Smooth muscle cell of the brain vasculature (primary cell): ENCODE results near the gene PTPMT1.
A peak's percentile ranks its signal among the peaks of the same experiment; 100 is the strongest.
"Not testable (repeated sequence)": the region's sequence is repeated elsewhere in the genome, so short reads cannot be mapped to it uniquely, and the experiment has no call there.

Source experiments
- DNase-seq: peaks from one replicate; pipeline ENCODE4 v3.0.0-alpha.2; 2012; ENCODE audit warnings: low read depth, low spot score

Gene PTPMT1, protein sequence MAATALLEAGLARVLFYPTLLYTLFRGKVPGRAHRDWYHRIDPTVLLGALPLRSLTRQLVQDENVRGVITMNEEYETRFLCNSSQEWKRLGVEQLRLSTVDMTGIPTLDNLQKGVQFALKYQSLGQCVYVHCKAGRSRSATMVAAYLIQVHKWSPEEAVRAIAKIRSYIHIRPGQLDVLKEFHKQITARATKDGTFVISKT

DNA sequence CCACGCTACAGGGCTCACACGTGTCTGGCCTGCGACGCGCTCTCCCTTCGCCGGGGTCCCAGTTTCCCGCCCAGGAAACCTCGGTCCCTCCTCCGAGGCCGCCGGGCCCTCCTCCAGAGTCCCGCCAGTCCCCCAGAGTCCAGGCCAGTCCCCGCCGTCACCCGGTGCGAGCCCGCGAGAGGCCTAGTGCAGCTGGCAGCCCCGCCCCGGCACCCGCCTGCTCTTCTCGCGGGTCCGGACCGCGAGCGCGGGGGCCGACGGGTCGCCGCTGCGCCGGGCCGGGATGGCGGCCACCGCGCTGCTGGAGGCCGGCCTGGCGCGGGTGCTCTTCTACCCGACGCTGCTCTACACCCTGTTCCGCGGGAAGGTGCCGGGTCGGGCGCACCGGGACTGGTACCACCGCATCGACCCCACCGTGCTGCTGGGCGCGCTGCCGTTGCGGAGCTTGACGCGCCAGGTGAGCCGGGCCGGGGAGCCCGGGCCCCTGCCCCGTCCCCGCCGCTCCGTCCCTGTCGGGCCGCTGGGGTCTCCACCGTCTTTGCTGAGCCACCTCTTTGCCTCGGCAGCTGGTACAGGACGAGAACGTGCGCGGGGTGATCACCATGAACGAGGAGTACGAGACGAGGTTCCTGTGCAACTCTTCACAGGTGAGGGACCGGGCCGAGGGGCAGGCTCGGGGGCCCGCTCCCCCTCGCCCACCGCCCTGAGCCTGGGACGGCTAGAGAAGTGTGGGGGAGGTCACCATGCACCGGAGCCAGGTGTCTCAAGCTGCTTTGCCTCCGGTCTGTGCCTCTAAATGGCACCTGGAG is at the start of gene PTPMT1:
Gene PTPMT1, plus strand, starts transcription at position 260 of the 809 bp plus-strand sequence. Its CDS starts 24 bp downstream, at position 284.
- no peak for DNase-seq

DNA sequence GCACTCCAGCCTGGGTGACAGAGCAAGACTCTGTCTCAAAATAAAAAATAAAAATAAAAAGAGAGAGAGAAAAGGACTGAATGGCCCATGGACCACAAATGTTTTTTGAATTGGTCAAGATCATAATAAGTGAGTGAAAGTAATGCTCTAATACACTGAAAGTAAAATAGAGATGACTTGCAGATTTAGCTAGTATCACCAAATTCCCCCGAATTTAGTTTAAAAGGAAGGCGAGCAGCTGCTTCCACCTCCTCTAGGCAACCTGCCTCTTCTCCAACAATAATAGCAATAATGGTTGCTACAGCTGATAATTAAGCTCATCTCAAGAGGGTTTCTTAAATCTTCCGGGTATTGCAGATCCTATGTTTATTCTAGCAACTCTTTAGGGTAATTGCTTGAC is 49.2 kb upstream of the PTPMT1 start:
- no peak for DNase-seq

DNA sequence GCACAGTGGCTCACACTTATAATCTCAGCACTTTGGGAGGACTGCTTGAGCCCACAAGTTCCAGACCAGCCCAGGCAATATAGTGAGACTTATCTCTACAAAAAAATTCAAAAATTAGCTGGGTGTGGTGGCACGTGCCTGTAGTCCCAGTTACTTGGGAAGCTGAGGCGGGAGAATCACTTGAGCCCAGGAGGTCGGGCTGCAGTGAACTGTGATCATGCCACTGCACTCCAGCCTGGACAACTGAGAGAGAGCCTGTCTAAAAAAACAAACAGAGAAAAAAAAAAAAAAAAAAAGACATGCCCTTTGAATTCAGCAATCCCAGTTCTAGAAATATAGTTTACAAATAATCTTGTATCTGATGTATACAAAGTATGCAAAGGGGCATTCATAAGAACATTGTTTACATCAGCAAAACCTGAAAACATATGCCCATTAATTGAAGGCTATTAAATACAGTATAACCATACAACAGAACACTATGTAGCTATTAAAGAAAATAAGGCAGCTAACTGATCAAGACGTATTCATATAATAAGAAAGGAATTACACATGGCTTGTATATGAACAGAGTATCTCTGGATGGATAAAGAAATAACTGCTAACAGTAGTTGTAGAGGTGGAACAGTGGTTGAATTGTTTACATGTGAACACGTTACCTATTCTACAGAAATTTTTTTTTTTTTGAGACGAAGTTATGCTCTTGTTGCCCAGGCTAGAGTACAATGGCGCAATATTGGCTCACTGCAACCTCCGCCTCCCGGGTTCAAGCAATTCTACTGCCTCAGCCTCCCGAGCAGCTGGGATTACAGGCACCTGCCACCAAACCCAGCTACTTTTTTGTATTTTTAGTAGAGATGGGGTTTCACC is 48.2 kb upstream of the PTPMT1 start:
- DNase-seq = no peak

DNA sequence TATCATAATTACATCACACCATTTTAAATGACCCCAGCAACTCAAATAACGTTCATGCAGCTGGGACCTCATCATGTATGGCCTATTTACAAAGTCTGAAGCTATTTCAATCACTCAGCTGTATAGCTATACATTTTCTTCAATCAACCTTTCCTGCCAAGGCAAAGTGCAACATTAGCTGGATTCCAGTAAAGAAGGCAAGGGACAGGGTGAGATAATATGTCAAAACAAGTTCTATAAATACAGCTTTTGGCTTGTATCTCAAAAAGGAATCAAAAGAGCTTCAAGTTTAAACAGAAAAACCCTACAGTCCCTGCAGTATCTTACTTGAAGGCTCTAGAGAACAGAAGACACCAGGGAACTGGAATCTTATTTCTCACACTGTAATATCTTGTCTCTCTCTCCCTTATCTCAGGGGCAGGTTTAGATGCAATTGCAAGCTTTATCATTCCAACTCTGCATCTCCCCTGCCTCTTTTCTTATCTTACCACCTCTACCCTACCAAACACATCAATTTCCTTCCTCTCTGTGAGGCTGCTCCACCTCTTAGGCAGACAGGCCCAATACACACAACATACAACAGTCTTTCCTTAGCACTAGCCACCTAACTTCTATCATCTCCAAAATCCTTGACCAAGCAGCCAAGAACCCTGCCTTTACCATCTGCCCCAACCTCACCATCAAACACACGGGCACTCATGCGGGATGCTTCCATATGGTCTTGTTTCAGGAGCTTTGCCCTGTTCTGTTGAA is 47.0 kb upstream of the PTPMT1 start:
- no peak for DNase-seq

DNA sequence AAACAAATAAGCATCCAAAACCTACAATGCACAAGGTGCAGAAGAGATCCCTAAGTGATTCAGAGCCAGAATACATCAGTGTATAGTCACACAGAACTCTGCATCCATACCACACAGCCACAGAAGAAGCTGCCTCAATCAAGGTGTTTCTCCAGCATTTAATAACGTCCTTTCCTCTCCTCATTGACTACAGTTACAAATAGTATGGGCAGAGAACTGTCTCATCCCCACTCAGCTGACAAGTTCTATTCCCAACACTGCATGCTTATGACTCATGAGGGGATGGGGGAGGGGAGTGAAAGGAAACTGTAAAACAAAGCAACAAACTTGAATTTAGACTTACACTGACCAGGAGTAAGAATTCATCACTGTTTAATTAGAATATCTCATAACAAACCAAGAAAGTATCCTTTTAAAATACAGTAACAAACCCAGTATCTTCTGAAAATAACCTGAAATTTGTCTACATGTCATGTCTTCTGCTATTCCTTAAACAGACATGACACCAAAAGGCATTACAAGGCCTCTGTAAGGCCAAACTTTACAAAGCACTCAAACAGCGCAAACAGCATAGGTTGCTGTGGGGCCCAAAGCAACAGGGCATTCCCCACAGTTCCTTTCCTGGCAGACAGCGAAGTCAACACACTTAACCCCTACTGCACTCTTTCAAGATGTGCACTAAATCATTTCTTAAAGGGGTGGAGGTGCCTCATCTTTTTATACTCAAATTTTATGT is 41.7 kb upstream of the PTPMT1 start:
- DNase-seq = peak; percentile 70

DNA sequence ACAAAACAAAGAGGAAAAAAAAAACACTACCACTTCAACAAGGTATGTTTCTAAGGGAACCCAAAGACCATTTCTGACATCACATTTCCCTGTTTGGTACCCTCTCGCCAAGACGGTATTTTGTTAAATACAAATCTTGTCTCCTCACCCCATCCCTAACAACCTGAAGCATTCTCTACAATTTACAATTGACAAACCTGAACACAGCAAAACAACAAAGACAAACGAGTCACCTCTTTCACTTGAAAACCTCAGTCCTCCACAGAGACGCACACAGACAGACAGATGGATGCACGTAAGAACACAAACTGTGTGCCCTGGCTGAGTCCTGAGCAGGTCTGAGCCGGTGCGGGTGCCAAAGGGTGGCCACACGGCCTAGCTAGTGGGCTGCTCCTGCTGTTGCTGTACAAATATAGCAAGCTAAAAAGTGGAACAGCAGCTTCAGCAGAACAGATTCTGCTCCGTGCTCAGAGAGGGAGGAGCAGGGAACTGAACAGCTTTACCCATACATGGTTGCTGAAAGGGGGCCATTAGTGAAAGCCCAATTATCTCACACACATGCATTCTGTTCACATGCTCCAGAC is 41.0 kb upstream of the PTPMT1 start:
- no peak for DNase-seq

DNA sequence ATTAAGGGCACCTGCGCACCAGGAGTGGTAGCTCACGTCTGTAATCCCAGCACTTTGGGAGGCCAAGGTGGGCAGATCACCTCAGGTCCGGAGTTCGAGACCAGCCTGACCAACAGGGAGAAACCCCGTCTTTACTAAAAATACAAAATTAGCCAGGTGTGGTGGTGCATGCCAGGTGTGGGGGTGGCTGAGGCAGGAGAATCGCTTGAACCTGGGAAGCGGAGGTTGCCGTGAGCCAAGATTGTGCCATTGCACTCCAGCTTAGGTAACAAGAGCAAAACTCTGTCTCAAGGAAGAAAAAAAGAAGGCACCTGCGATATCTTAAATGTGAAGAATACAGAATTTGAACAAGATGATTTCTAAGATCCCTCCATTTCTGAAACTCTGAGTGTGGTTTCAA is 39.4 kb upstream of the PTPMT1 start:
- DNase-seq = not testable (repeated sequence)

DNA sequence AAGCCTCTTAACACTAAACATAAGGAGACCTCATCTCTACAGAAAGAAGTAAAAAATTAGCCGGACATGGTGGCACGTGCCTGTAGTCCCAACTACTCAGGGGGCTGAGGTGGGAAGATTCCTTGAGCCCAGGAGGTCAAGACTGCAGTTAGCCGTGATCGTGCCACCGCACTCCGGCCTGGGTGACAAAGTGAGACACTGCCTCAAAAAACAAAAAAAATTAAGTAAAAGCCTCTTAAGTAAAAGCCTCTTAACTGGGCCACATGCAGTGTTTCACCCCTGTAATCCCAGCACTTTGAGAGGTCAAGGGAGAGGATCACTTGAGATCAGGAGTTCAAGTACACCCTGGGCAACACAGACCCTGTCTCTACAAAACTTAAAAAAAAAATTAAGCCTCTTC is 38.2 kb upstream of the PTPMT1 start:
- DNase-seq = no peak

DNA sequence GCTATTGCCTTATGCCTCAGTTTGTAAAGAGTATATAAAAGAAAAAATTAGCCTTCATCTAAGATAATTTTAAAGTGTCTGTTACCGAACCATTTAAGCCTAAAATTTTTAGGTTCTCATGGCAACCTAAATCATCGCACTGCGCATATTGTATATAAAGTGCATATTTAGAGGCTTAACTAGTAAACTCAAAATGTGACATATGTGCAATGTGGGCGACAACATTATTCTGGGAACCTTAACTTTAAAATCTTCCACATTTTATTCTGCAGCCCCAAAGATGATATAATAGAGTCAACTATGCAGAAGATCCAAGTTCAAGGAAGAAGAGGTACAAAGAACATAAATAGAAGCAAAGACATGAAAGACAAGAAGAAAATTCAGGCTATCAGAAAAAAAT is 35.4 kb upstream of the PTPMT1 start:
- no peak for DNase-seq

DNA sequence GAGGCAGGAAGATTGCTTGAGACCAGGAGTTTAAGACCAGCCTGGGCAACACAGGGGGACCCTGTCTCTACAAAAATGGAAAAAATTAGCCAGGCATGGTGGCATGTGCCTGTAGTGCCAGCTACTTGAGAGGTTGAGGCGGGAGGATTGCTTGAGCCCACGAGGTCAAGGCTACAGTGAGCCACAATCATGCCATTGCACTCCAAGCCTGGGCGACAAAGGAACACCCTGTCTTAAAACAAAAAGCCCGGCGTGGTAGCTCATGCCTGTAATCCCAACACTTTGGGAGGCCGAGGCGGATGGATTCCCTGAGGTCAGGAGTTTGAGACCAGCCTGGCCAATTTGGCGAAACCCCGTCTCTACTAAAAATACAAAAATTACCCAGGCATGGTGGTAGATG is 34.7 kb upstream of the PTPMT1 start:
- DNase-seq = not testable (repeated sequence)

DNA sequence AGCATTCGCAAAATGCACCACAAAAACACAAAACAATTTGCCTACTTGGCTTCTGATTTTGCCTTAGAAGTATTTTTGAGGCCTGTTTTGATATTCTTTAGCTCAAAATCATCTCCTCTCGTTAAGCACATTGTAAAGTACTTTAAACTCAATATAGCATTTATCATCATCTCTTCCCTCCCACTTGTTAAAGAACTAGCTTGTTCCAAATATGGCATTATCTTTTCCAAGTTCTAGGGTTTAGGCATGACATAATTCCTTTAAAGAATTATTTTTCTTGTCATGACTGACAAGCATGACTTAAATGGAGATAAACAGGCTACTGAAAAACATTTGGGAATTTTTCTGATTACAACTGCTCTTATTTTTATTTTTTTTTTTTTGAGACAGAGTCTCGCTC is 33.7 kb upstream of the PTPMT1 start:
- no peak for DNase-seq

DNA sequence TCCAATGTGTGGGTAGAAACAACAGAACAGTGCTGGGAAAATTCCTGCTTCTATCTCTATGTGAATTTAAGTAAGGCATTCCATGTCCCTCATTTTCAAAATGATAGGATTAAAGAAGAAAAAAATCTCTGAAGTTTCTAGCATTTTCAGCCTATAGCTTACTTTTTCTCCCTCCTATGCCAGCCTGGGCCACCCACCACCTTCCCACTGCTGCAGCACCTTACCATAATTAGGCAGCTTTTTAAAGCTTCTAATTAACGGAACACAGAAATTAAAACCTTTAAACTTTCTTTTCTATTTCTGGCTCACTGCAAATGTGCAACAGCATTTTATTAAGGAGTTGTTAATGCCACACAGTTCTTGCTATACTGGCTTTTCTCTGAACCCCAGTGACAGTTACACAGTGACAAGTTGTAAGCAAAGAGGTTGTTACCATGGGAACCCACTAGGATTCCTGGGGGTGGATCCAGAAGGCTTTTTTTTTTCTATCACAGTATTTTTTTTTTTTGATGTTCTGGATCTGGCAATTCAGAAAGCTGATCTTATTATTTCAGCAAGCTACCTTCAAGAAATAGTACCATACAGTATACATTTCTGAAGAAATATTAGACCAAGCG is 32.7 kb upstream of the PTPMT1 start:
- DNase-seq = no peak

DNA sequence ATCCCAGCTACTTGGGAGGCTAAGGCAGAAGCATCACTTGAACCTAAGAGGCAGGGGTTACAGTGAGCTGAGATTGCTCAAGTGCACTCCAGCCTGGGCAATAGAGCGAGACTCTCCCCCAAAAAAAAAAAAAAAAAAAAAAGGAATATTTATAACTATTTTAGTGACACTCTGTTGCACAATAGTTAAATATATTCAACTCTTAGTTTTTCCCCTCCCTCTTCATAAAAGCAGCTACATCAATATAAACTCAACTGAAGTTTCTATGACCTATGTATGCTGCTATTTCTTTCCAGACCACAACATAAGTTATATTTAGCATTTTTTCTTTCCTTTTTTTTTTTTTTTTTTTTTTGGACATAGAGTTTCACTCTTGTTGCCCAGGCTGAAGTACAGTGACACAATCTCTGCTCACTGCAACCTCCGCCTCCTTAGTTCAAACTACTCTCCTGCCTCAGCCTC is 31.7 kb upstream of the PTPMT1 start:
- no peak for DNase-seq

DNA sequence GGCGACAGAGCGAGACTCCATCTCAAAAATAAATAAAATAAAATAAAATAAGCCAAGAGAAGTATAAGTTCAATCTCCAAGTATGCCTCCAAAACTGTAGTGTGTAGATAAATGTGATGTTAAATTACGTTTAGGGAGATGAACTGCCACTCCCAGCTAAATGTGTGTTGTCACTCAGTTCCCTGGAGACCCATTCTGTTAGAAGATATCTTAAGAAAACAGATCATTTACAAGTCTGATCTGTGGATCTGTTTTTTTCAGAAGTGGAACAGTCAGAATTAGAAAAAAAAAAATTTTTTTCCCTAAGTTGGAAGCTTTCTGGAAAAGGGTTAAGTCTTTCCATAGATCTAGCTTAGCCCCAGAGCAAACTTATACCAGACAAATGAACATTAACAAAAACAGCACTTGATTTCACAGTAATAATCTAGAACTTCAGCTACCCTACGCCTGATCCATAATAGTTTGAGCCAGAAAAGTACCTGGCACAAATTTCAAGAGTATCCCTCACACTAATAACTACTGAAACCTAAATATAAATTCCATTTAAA is 30.6 kb upstream of the PTPMT1 start:
- no peak for DNase-seq

DNA sequence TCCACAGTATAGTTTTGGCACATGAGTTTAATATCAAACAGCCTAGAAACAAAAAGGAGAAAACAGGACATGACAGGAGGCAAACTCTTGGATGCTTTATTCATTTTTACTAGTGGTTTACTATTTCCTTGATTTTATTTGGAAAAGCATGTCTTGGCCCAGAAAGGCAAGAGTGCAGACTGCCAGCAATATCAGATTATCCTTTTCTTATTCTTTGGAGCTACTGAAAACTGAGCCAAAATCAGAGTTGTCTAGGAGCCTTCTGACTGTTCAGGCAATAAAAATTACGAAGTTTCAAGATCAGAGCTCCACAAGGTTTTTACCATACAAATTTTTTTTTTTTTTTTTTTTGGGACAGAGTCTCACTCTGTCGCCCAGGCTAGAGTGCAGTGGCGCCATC is 28.5 kb upstream of the PTPMT1 start:
- DNase-seq = no peak

DNA sequence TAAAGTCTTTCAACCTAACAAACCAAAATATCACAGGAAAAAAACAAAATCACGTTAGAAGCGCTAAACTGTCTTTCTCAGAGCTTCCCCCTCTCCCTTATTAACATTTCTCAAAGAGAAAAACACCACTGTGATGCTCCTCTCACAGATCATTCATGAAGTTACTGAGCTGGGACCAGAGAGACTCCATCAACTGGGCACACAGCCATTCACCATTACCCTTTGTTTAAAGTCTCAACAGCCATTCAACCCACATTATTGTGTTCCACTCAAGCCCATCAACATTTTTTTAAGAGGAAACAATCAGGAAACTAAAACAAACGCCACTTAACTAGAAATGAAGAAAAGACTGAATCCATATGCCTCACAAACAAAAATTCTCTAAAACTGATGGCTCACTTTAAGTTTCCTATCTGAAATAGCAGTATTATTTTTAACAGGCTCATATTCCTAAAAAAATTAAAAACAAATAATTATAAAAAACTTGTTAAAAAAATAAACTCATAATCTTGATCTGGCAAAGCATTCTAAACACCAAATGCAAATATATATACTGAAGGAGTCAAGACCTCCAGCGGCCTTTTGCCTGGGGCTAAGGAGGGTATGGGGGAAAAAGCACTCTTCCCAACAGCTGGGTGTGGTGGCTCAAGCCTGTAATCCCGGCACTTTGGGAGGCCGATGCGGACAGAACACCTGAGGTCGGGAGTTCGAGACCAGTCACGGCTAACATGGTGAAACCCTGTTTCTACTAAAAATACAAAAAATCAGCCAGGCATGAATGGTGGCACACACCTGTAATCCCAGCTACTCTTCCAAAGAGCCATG is 26.4 kb upstream of the PTPMT1 start:
- DNase-seq = no peak

DNA sequence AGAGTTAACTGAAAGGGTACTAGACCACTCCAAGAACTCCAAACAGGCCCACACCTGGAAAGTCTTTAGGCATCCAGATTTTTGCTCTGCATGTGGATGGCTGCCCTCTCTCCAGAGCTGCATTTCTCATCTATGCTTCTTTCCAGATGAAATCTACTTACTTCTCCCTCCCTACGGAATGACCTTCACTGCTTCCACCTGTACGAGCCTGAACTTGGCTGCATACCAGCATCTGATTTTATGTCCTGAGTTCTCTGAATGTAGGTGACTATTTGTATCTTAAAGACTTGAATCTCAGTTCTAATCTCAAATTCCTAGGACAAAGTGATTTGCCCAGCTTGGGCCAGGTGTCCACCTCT is 25.7 kb upstream of the PTPMT1 start:
- DNase-seq = no peak

DNA sequence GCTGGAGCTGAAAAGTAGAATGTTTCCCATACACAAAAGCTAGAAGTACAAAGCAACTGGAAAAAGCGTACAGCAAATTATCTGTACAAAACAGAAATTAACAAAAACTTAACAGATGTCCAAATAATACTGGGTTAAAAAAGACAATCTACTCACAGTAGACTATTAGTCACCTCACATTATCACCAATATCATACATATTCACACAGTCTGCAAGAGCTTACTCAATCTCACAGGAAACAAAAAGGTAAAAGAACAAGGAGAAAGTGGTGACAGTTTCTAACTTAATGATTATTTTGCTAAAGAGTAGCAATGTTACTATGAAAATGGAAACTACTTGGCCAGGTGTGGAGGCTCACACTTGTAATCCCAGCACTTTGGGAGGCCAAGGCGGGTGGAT is 24.3 kb upstream of the PTPMT1 start:
- DNase-seq = no peak

DNA sequence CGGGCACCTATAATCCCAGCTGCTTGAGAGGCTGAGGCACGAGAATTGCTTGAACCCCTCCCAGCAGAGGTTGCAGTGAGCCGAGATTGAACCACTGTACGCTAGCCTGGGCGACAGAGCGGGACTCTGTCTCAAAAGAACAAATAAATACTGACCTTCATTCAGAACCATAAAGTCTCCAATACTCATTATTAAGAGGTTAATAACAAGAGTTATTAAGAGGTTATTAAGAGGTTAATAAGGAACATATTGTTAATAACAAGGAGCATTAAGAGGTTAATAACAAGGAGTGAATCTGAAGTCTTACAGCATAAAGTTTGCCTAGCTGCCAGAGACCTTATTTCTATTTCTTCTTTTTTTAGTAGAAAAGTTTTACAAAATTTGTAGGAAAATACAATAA is 20.1 kb upstream of the PTPMT1 start:
- no peak for DNase-seq
